Left ventricle myocardium inferior (tissue), 1 donor: ENCODE data around the gene OGFOD3. TPM values are rescaled to one million over a fixed set of nuclear protein-coding genes. Genes with fewer than 3 reads are reported as not detected.
"Not testable (repeated sequence)": the region's sequence is repeated elsewhere in the genome, so short reads cannot be mapped to it uniquely, and the experiment has no call there.

Source experiments
- DNase-seq: peaks from one replicate; pipeline ENCODE4 v3.0.0-alpha.2; 2020
- H3K27ac ChIP-seq: fragments of 200-600 bp; replicated peaks from 2 replicates; pipeline ENCODE4 v1.8.0; 2021
- H3K27me3 ChIP-seq: fragments of 200-600 bp; 2 replicates; pipeline ENCODE4 v1.8.0; 2021; ENCODE audit warnings: low read depth
- H3K36me3 ChIP-seq: fragments of 200-600 bp; 2 replicates; pipeline ENCODE4 v1.8.0; 2021
- H3K4me1 ChIP-seq: fragments of 200-600 bp; 2 replicates; pipeline ENCODE4 v1.8.0; 2021
- H3K4me3 ChIP-seq: fragments of 200-600 bp; 2 replicates; pipeline ENCODE4 v1.8.0; 2021; ENCODE audit warnings: mild to moderate bottlenecking, moderate library complexity
- H3K9me3 ChIP-seq: fragments of 200-600 bp; replicated peaks from 2 replicates; pipeline ENCODE4 v1.8.0; 2021
- intact Hi-C: fragments of 100-400 bp; cut with micrococcal nuclease; formaldehyde crosslinking; loops from one replicate; pipeline ENCODE4 v1.11.0; 2022
- total RNA-seq: library from RNA; stranded (reverse); fragmentation: NEBNext Ultra II Directional; extraction: Animal tissue kit (Norgen Biotek cat#: 25700); gene quantifications from one replicate; pipeline ENCODE4 v1.2.1, GENCODE V29; 2021
- TF ChIP-seq, protein P1 (sequence below): fragments of 200-600 bp; IDR thresholded peaks from 2 replicates; pipeline ENCODE4 v1.8.0; 2021; ENCODE audit warnings: antibody characterized with exemption, mild to moderate bottlenecking, borderline replicate concordance
- donor health status: DM: no; HTN: yes; CAD: no; lungs with severe emphysema.

Gene OGFOD3
- total RNA-seq, 1 donor from 2014 or later: 28.0 TPM

DNA sequence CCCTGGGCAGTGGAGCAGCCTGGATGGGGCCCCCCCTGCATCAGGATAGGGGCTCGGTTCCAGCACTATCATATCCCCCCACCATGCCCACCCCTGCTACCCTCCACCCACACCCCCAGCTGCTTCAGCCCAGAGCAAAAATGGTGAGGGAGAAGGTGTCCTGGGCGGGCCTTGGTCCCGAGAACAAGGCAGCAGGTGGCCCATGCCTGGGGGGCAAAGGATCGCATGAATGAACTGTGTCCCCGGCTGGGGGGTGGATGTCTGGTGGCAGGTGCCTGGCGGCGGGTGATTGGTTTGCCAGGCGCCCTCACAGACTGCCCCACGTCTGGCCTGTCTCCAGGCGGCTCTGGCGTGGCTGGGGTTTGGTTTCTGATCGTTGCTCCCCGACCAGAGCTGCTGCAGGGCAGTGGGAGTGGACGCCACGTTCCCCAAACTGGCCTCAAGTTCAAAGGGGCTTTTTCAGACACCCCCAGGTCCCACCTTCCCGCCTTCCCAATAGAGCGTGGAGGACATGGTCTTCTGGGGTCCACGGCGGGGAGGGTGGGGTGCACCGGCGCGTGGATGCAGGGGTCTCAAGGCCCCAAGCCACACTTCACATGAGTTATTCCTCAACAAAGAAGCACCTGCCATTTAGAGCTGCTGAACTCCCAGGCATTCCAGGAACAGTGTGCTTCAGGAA is 34.2 kb downstream of the OGFOD3 start:
- TF ChIP-seq, protein P1, sequence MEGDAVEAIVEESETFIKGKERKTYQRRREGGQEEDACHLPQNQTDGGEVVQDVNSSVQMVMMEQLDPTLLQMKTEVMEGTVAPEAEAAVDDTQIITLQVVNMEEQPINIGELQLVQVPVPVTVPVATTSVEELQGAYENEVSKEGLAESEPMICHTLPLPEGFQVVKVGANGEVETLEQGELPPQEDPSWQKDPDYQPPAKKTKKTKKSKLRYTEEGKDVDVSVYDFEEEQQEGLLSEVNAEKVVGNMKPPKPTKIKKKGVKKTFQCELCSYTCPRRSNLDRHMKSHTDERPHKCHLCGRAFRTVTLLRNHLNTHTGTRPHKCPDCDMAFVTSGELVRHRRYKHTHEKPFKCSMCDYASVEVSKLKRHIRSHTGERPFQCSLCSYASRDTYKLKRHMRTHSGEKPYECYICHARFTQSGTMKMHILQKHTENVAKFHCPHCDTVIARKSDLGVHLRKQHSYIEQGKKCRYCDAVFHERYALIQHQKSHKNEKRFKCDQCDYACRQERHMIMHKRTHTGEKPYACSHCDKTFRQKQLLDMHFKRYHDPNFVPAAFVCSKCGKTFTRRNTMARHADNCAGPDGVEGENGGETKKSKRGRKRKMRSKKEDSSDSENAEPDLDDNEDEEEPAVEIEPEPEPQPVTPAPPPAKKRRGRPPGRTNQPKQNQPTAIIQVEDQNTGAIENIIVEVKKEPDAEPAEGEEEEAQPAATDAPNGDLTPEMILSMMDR: no peak
- DNase-seq: no peak
- Histone ChIP-seq H3K27ac (peak overlapping the region; percentile 77), H3K9me3 (no peaks in the 10 kb centered on the region), H3K4me3 (no peak overlapping the region), H3K27me3 (peaks cover 62% of the 10 kb centered on the region), H3K4me1 (peaks cover 45% of the 10 kb centered on the region), H3K36me3 (no peaks in the 10 kb centered on the region)
- intact Hi-C loops: no loop called here

- no peaks in the 10 kb centered on the region for H3K36me3 ChIP-seq
- DNase-seq: no peak
- H3K9me3 ChIP-seq: no peaks in the 10 kb centered on the region
- no peak overlapping the region for H3K27ac ChIP-seq
- H3K4me3 ChIP-seq: no peak overlapping the region
- intact Hi-C loops: no loop called here
- peaks cover 45% of the 10 kb centered on the region for H3K4me1 ChIP-seq
- H3K27me3 ChIP-seq: peaks cover 69% of the 10 kb centered on the region
- TF ChIP-seq, protein P1: no peak
Observed at GRCh38 chr17:82383411-82383810, 35.0 kb downstream of the OGFOD3 start.

GRCh38 chr17:82382933-82383255 is 35.5 kb downstream of the OGFOD3 start:
- H3K27ac ChIP-seq: no peak overlapping the region
- no peak overlapping the region for H3K4me3 ChIP-seq
- H3K27me3 ChIP-seq: peaks cover 75% of the 10 kb centered on the region
- H3K4me1 ChIP-seq: peaks cover 40% of the 10 kb centered on the region
- H3K9me3 ChIP-seq: no peaks in the 10 kb centered on the region
- no peak for DNase-seq
- intact Hi-C loops: no loop called here
- no peaks in the 10 kb centered on the region for H3K36me3 ChIP-seq
- TF ChIP-seq, protein P1: no peak

GRCh38 chr17:82382220-82382932 is 36.0 kb downstream of the OGFOD3 start:
- Histone ChIP-seq H3K4me1 (peaks cover 40% of the 10 kb centered on the region), H3K27me3 (peaks cover 79% of the 10 kb centered on the region)
- H3K27ac ChIP-seq, H3K9me3 ChIP-seq, H3K4me3 ChIP-seq, DNase-seq, H3K36me3 ChIP-seq, intact Hi-C loops: not testable (repeated sequence)

DNA sequence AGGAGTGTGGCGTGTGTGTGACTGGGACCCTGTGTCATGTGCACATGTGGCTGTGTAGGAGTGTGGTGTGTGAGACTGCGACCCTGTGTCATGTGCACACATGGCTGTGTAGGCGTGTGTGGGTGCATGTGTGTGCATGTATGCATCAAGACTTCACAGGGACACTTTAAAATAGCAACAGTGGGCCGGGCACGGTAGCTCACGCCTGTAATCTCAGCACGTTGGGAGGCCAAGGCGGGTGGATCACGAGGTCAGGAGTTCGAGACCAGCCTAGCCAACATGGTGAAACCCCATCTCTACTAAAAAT is 36.7 kb downstream of the OGFOD3 start:
- Histone ChIP-seq H3K4me1 (peaks cover 34% of the 10 kb centered on the region), H3K27me3 (peaks cover 72% of the 10 kb centered on the region)
- H3K27ac ChIP-seq, H3K36me3 ChIP-seq, intact Hi-C loops, H3K4me3 ChIP-seq, DNase-seq, H3K9me3 ChIP-seq: not testable (repeated sequence)

DNA sequence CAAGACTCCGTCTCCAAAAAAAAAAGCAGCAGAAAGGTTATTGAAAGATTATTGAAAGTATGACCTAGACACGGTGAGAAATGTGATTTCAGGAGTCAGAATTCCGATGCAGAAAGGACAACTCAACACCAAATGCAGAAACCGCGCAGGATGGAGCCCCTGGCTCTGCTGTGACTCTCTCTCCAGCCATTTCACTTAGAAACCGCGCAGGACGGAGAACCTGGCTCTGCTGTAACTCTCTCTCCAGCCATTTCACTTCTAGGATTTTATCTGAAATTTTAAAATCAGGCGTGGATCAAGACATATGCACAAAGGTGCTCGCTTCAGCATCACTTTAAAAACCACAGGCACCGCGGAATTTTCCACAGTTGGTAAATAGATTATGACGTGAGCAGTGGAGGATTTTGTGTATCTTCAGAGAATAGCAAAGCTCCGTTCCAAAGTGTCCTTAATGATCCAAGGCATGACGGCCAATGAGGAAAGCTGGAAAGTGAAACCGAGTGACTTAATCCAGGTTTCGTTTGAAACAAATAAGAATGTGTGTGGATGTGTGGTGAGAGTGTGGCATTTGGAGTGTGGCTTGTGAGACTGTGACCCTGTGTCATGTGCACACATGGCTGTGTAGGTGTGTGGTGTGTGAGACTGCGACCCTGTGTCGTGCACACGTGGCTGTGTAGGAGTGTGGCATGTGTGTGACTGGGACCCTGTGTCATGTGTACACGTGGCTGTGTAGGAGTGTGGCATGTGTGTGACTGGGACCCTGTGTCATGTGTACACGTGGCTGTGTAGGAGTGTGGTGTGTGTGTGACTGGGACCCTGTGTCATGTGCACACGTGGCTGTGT is 37.3 kb downstream of the OGFOD3 start:
- no peak overlapping the region for H3K27ac ChIP-seq
- H3K4me3 ChIP-seq: no peak overlapping the region
- no peaks in the 10 kb centered on the region for H3K9me3 ChIP-seq
- TF ChIP-seq, protein P1: no peak
- H3K36me3 ChIP-seq: no peaks in the 10 kb centered on the region
- H3K27me3 ChIP-seq: peaks cover 73% of the 10 kb centered on the region
- H3K4me1 ChIP-seq: peaks cover 29% of the 10 kb centered on the region
- intact Hi-C loops: no loop called here
- DNase-seq: no peak
